Posterior cingulate gyrus (tissue), 11 donors: ENCODE data around the gene DUSP28.
A peak's percentile ranks its signal among the peaks of the same experiment; 100 is the strongest.

Experiments
- DNase-seq, 10 donors: peaks; one replicate each; pipeline versions ENCODE4 v3.0.0 to v3.0.0-alpha.2; 2020 to 2021; ENCODE audit warnings: mixed read lengths in 3 of 10
- intact Hi-C: fragments of 100-400 bp; cut with DNase I; formaldehyde crosslinking; loops from one replicate; pipeline ENCODE4 v1.15.1; 2023

Gene DUSP28

DNA sequence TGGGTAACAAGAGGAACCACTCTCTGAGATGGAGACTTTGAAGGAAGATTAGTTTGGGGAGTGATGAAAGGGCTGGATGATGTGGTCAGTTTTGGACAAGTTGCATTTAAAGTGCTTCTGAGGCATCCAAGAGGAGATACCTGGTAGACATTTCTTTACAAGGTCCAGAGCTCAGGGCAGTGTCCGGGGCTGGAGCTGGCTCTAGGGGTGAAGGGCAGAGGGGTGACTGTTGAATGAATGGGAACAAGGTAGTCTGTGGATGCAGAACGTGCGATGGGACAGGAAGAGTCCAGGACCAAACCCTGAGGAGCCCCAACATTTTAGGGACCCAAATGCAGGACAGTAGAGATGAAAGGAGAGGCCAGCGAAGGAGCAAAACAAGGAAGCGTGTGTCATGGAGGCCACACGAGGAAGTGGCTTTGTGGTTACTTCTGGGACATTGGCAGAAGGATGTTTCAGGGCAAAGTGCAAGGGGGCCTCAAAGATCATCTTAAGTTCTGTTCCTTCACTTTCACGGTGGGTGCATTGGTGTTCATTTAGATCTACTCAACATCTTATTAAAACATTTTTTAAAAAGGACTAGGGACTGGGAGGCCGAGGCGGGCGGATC, 51.5 kb downstream of the DUSP28 start:
- intact Hi-C loops: no loop called here

More for the DNA sequence above, 51.5 kb downstream of the DUSP28 start:
- DNase-seq: peak in 5 of 10 donors; percentile 2 to 40 (median 5)
